Bronchial epithelial cell (primary cell): ENCODE measurements around the gene ASB18. TPM values are rescaled to one million over a fixed set of nuclear protein-coding genes. Genes with fewer than 3 reads are reported as not detected.

Experiments
- DNase-seq: peaks from one replicate; pipeline ENCODE4 v3.0.0-alpha.2; 2010; ENCODE audit warnings: low read depth
- FAIRE-seq: peaks from 2 replicates; lab custom pipeline; 2011; peaks lifted over from hg19 to GRCh38; lab: Jason Lieb, UNC
- H3K27me3 ChIP-seq: 2 replicates; pipeline ENCODE4 v1.5.1; 2011; ENCODE audit warnings: low read length; ENCODE audit not compliant: control insufficient read depth, insufficient read depth
- H3K36me3 ChIP-seq: 2 replicates; pipeline ENCODE4 v1.5.1; 2011; ENCODE audit warnings: low read length; ENCODE audit not compliant: control insufficient read depth, insufficient read depth
- H3K4me3 ChIP-seq: 2 replicates; pipeline ENCODE4 v1.5.1; 2011; ENCODE audit warnings: mild to moderate bottlenecking, low read depth, low read length, control low read depth
- CTCF ChIP-seq: IDR thresholded peaks from 2 replicates; pipeline ENCODE4 v1.5.1; 2011; ENCODE audit warnings: mild to moderate bottlenecking, moderate library complexity, low read length, control low read depth, inconsistent platforms; ENCODE audit not compliant: insufficient read depth, severe bottlenecking
- total RNA-seq: library from RNA; depleted of rRNA; stranded (reverse); fragments of >200 nt; gene quantifications from 2 replicates; pipeline ENCODE4 v1.2.1, GENCODE V29; 2014

Gene ASB18
- total RNA-seq, 1 donor from 2014 or later, result not detected

GRCh38 chr2:236215761-236216333 lies 48.4 kb downstream of the ASB18 start:
- Histone ChIP-seq H3K36me3 (no peaks in the 10 kb centered on the region), H3K27me3 (peaks cover 11% of the 10 kb centered on the region), H3K4me3 (no peak overlapping the region)
- FAIRE-seq (peak; percentile 73), DNase-seq (no peak)
- TF ChIP-seq CTCF, result no peak

DNA sequence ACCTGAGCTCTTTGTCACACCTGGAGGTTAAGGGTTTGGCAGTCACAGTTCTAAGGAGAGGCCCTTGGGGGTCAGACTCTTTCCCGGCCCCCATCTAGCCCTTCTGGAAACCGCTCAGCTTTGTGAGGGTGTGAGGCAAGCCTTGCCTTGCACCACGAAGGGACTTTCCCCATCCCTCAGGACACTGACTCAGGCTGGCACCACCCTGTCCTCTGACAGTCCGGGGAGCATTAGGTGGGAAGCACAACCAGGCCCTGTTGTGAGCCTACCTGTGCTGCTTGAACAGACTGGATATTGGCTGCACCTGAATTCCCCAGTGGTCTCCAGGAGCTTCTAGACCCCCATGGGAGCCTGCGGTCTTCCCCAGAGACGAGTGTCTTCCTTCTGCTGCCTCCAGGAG lies 49.0 kb downstream of the ASB18 start:
- H3K27me3 ChIP-seq, result peaks cover 11% of the 10 kb centered on the region
- H3K4me3 ChIP-seq, result no peak overlapping the region
- FAIRE-seq (no peak), DNase-seq (peak; percentile 51)
- no peaks in the 10 kb centered on the region for H3K36me3 ChIP-seq
- TF ChIP-seq CTCF, result no peak

- no peak for TF ChIP-seq CTCF
- Histone ChIP-seq H3K4me3 (no peak overlapping the region), H3K27me3 (peaks cover 11% of the 10 kb centered on the region), H3K36me3 (no peaks in the 10 kb centered on the region)
- no peak for DNase-seq
- FAIRE-seq, result no peak
These were observed 49.7 kb downstream of the ASB18 start for GRCh38 chr2:236214376-236214995.

- TF ChIP-seq CTCF, result no peak
These were observed 52.9 kb downstream of the ASB18 start for GRCh38 chr2:236211296-236211695.

GRCh38 chr2:236210536-236210935 lies 53.7 kb downstream of the ASB18 start:
- Histone ChIP-seq H3K27me3 (peaks cover 7% of the 10 kb centered on the region), H3K36me3 (no peaks in the 10 kb centered on the region), H3K4me3 (no peak overlapping the region)
- DNase-seq (no peak), FAIRE-seq (no peak)
- TF ChIP-seq CTCF, result no peak

More at GRCh38 chr2:236211296-236211695, 52.9 kb downstream of the ASB18 start:
- Histone ChIP-seq H3K4me3 (no peak overlapping the region), H3K27me3 (peaks cover 11% of the 10 kb centered on the region), H3K36me3 (no peaks in the 10 kb centered on the region)
- FAIRE-seq (no peak), DNase-seq (no peak)
